Neural cell (in vitro differentiated cells): Measurements from ENCODE around the gene MYO5A. TPM values are rescaled to one million over a fixed set of nuclear protein-coding genes. Genes with fewer than 3 reads are reported as not detected.

Experiments
- H2AFZ ChIP-seq: fragments of 200-600, 300-800 bp; sonication (generic), shearing (Covaris generic); 2 replicates; pipeline ENCODE4 v1.6.0; 2014; ENCODE audit warnings: low read depth, mild to moderate bottlenecking, antibody characterized with exemption, low read length, moderate library complexity
- H3F3A ChIP-seq: fragments of 200-600 bp; shearing (Covaris generic); 2 replicates; pipeline ENCODE4 v1.6.1; 2016; ENCODE audit warnings: mild to moderate bottlenecking, moderate library complexity, mixed read lengths, antibody characterized with exemption, low read length; ENCODE audit not compliant: insufficient read depth, poor library complexity, severe bottlenecking
- H3K27ac ChIP-seq: fragments of 200-600, 300-800 bp; sonication (generic), shearing (Covaris generic); 2 replicates; pipeline ENCODE4 v1.5.1; 2014; ENCODE audit warnings: mild to moderate bottlenecking, low read length, moderate library complexity
- H3K27me3 ChIP-seq: fragments of 300-800, 200-600 bp; sonication (generic), shearing (Covaris generic); 2 replicates; pipeline ENCODE4 v1.6.0; 2014; ENCODE audit warnings: mild to moderate bottlenecking, low read depth, low read length, moderate library complexity; ENCODE audit not compliant: insufficient read depth
- H3K36me3 ChIP-seq: fragments of 300-800, 200-600 bp; sonication (generic), shearing (Covaris generic); 2 replicates; pipeline ENCODE4 v1.5.1; 2014; ENCODE audit warnings: mild to moderate bottlenecking, antibody characterized with exemption, low read length, moderate library complexity; ENCODE audit not compliant: insufficient read depth
- H3K4me2 ChIP-seq: fragments of 300-800, 200-600 bp; sonication (generic), shearing (Covaris generic); 2 replicates; pipeline ENCODE4 v1.6.0; 2014; ENCODE audit warnings: mild to moderate bottlenecking, low read length
- H3K4me3 ChIP-seq: fragments of 300-800, 200-600 bp; sonication (generic), shearing (Covaris generic); 2 replicates; pipeline ENCODE4 v1.5.1; 2014; ENCODE audit warnings: mild to moderate bottlenecking, low read length, moderate library complexity
- H3K79me2 ChIP-seq: fragments of 200-600 bp; shearing (Covaris generic); replicated peaks from 2 replicates; pipeline ENCODE4 v1.6.0; 2014; ENCODE audit warnings: mild to moderate bottlenecking, low read length, moderate library complexity; ENCODE audit not compliant: insufficient read depth
- H3K9ac ChIP-seq: fragments of 300-800, 200-600 bp; sonication (generic), shearing (Covaris generic); 2 replicates; pipeline ENCODE4 v1.6.1; 2016; ENCODE audit warnings: mild to moderate bottlenecking, low read length, mixed read lengths
- H3K9me2 ChIP-seq: fragments of 200-600 bp; shearing (Covaris generic); 2 replicates; pipeline ENCODE4 v1.6.1; 2016; ENCODE audit warnings: mild to moderate bottlenecking, low read length, mixed read lengths; ENCODE audit not compliant: insufficient read depth
- H3K9me3 ChIP-seq: fragments of 200-600, 300-800 bp; sonication (generic), shearing (Covaris generic); 2 replicates; pipeline ENCODE4 v1.6.1; 2016; ENCODE audit warnings: mild to moderate bottlenecking, mixed run types, low read length, moderate library complexity, mixed read lengths
- H4K20me1 ChIP-seq: fragments of 200-600 bp; shearing (Covaris generic); 2 replicates; pipeline ENCODE4 v1.6.1; 2016; ENCODE audit warnings: mild to moderate bottlenecking, mixed run types; ENCODE audit not compliant: insufficient read depth
- CTCF ChIP-seq: fragments of 450-650 bp; IDR thresholded peaks from 2 replicates; pipeline ENCODE4 v1.5.1; 2014; ENCODE audit warnings: antibody characterized with exemption, mild to moderate bottlenecking, moderate library complexity; ENCODE audit not compliant: poor library complexity, severe bottlenecking
- EP300 ChIP-seq: fragments of 450-650 bp; conservative IDR thresholded peaks from 2 replicates; pipeline ENCODE4 v1.6.1; 2014; ENCODE audit warnings: antibody characterized with exemption, mild to moderate bottlenecking, moderate library complexity; ENCODE audit not compliant: poor library complexity, severe bottlenecking
- EZH2 ChIP-seq: fragments of 200-600, 300-800 bp; shearing (Covaris generic), sonication (generic); IDR thresholded peaks from 2 replicates; pipeline ENCODE4 v1.6.1; 2014; ENCODE audit warnings: antibody characterized with exemption, low read length, borderline replicate concordance, mild to moderate bottlenecking; ENCODE audit not compliant: insufficient read depth, poor library complexity, severe bottlenecking
- MXI1 ChIP-seq: fragments of 450-650 bp; conservative IDR thresholded peaks from 2 replicates; pipeline ENCODE4 v1.6.1; 2014; ENCODE audit warnings: antibody characterized with exemption, mild to moderate bottlenecking; ENCODE audit not compliant: poor library complexity, severe bottlenecking
- POLR2AphosphoS5 ChIP-seq: IDR thresholded peaks from 2 replicates; pipeline ENCODE4 v1.6.1; 2012
- RAD21 ChIP-seq: fragments of 450-650 bp; conservative IDR thresholded peaks from 2 replicates; pipeline ENCODE4 v1.6.1; 2014; ENCODE audit warnings: antibody characterized with exemption, mild to moderate bottlenecking, moderate library complexity
- SMC3 ChIP-seq: fragments of 450-650 bp; conservative IDR thresholded peaks from 2 replicates; pipeline ENCODE4 v1.6.1; 2014; ENCODE audit warnings: antibody characterized with exemption, mild to moderate bottlenecking, moderate library complexity; ENCODE audit not compliant: poor library complexity
- TAF1 ChIP-seq: IDR thresholded peaks from 2 replicates; pipeline ENCODE4 v1.6.1; 2012; ENCODE audit warnings: low read depth
- polyA plus RNA-seq: library from polyadenylated mRNA; depleted of rRNA; stranded (reverse); fragments of >200 nt; gene quantifications from 2 replicates; pipeline ENCODE4 v1.2.3, GENCODE V29; 2014
- TF ChIP-seq, protein P1 (sequence below): IDR thresholded peaks from 2 replicates; pipeline ENCODE4 v1.6.1; 2012; ENCODE audit warnings: borderline replicate concordance

MYO5A gene
- polyA plus RNA-seq, 1 donor from 2014 or later: 43.8 TPM

DNA sequence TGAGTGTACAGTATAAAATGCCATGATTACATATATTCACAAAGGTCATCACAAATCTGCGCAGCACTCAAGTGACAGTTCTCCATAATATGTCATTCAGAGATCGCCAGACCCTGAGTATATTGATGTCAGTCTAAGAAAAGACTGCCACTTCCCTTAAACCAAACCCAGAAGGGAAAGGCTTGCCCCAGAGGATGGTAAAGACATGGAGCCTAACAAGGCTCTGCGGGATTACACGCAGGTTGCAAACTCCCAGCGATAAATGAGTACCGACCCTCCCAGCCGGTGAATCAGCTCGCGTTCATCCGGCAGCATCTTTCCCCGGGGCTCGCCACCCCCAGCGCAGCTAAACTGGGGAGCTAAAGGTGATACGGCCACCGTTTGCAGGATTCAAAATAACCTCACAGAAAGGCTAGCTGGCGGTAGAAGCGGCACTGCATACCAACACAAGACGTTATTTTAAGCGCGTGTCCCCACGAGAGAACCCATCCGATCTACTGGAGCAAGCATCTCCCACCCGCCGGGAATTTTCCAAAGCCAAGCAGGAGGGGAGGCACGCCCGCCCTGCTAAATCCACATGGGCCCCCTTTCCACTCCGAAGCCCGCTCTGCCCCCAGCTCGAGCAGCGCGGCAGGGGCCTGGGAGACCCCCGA is 643 bp downstream of the MYO5A start:
- no peaks in the 10 kb centered on the region for H3K9me2 ChIP-seq
- peaks cover 48% of the 10 kb centered on the region for H3K79me2 ChIP-seq
- no peaks in the 10 kb centered on the region for H4K20me1 ChIP-seq
- H2AFZ ChIP-seq: peak overlapping the region; percentile 51
- H3K9me3 ChIP-seq: no peaks in the 10 kb centered on the region
- peak overlapping the region; percentile 97 for H3K9ac ChIP-seq
- no peaks in the 10 kb centered on the region for H3K27me3 ChIP-seq
- H3K4me3 ChIP-seq: peak overlapping the region; percentile 95
- TF ChIP-seq EZH2 (no peak), POLR2AphosphoS5 (peak; percentile 48), EP300 (no peak), MXI1 (peak; percentile 75), CTCF (no peak), RAD21 (no peak), SMC3 (peak; percentile 29), TAF1 (no peak)
- TF ChIP-seq, protein P1, sequence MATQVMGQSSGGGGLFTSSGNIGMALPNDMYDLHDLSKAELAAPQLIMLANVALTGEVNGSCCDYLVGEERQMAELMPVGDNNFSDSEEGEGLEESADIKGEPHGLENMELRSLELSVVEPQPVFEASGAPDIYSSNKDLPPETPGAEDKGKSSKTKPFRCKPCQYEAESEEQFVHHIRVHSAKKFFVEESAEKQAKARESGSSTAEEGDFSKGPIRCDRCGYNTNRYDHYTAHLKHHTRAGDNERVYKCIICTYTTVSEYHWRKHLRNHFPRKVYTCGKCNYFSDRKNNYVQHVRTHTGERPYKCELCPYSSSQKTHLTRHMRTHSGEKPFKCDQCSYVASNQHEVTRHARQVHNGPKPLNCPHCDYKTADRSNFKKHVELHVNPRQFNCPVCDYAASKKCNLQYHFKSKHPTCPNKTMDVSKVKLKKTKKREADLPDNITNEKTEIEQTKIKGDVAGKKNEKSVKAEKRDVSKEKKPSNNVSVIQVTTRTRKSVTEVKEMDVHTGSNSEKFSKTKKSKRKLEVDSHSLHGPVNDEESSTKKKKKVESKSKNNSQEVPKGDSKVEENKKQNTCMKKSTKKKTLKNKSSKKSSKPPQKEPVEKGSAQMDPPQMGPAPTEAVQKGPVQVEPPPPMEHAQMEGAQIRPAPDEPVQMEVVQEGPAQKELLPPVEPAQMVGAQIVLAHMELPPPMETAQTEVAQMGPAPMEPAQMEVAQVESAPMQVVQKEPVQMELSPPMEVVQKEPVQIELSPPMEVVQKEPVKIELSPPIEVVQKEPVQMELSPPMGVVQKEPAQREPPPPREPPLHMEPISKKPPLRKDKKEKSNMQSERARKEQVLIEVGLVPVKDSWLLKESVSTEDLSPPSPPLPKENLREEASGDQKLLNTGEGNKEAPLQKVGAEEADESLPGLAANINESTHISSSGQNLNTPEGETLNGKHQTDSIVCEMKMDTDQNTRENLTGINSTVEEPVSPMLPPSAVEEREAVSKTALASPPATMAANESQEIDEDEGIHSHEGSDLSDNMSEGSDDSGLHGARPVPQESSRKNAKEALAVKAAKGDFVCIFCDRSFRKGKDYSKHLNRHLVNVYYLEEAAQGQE: peak; percentile 11
- no peaks in the 10 kb centered on the region for H3F3A ChIP-seq
- H3K27ac ChIP-seq: peak overlapping the region; percentile 93
- no peaks in the 10 kb centered on the region for H3K36me3 ChIP-seq
- peak overlapping the region; percentile 88 for H3K4me2 ChIP-seq

DNA sequence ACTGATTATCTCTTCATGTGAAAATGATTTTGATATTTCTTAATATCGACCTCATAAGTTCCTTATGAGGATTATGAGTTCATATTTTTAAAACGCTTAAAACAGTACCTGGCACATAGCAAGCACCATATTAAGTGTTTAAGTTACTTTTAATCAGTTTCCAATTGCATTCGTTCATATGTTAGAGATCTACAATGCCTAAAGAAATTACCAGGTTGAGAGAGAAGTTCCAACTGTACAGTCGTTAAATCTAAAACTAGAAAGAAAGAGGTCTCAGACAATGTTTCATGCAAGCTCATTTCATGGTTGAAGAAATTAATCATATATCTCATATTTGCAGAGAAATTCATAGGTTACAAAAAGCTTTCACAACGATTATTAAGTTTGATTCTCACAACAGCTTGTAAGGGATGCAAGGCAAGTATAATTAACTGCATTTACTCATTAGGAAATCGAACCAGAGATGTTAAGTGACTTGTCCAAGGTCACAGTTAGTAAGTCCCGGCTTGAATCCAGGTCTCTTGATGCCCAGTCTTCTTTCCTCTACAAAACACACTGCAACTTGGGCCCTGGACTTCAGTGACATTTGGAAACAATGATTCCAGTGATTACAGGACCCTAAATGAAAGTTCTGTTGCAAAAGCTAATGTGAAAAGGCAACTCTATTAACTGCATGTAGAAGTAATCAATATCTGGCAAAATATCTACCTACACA is 1.3 kb downstream of the MYO5A start:
- Histone ChIP-seq H3K9me2 (no peaks in the 10 kb centered on the region), H3K9ac (peak overlapping the region; percentile 97), H4K20me1 (no peaks in the 10 kb centered on the region), H3K9me3 (no peaks in the 10 kb centered on the region), H3K27me3 (no peaks in the 10 kb centered on the region), H3F3A (no peaks in the 10 kb centered on the region), H3K36me3 (no peaks in the 10 kb centered on the region), H3K27ac (peak overlapping the region; percentile 93), H3K4me3 (peak overlapping the region; percentile 95), H3K79me2 (peaks cover 55% of the 10 kb centered on the region), H2AFZ (no peak overlapping the region), H3K4me2 (peak overlapping the region; percentile 88)
- no peak for TF ChIP-seq TAF1
- no peak for TF ChIP-seq SMC3
- no peak for TF ChIP-seq EP300
- TF ChIP-seq MXI1: no peak
- TF ChIP-seq CTCF: no peak
- no peak for TF ChIP-seq POLR2AphosphoS5
- TF ChIP-seq RAD21: no peak
- no peak for TF ChIP-seq EZH2
- TF ChIP-seq, protein P1: no peak
